GM13977 (cell line): ENCODE data around the gene ATG4B.
"Not testable (repeated sequence)": the region's sequence is repeated elsewhere in the genome, so short reads cannot be mapped to it uniquely, and the experiment has no call there.

Experiments used
- DNase-seq: peaks from one replicate; pipeline ENCODE4 v3.0.0; 2012; ENCODE audit warnings: low spot score
- in situ Hi-C: fragments of 300-500 bp; cut with MboI; formaldehyde crosslinking; loops from one replicate; pipeline ENCODE4 v1.12.0; 2022; ENCODE audit warnings: low sequenced_read_pairs, low pct_unique_long_range_greater_than_20kb, mixed read lengths, inconsistent platforms; ENCODE audit not compliant: unreplicated experiment
- TF ChIP-seq, protein P1 (sequence below): IDR thresholded peaks from 2 replicates; pipeline ENCODE4 v1.5.1; 2012; ENCODE audit warnings: mild to moderate bottlenecking, control low read depth; ENCODE audit not compliant: insufficient read depth; ENCODE audit errors: extremely low read depth, missing control alignments

ATG4B gene

DNA sequence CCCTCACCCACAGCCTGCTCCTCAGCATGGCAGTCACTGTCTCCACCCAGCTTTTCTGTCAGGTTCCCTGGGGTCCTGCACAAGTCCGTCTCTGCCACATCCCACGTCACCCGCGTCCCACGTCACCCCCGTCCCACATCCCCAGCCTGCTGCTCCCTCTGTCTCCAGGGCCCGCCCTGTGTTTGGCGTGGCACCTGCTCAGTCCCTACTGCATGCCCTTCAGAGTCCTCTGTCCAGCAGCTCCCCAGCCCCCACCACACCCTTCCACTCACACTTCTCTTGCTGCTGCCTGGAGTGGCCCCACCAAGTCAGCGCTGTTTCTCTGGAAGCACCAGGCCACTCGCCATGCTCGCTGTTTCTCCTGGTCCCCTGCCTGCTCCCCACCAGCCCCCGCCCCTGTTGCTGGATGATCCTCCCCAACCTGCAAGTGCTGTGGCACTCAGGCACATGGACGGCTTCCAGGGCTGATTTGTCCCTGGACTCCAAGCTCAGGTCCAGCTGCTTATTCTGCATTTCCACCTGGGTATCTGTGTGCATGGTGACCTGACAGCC lies 18.8 kb downstream of the ATG4B start:
- in situ Hi-C loops = no loop called here
- TF ChIP-seq, protein P1, sequence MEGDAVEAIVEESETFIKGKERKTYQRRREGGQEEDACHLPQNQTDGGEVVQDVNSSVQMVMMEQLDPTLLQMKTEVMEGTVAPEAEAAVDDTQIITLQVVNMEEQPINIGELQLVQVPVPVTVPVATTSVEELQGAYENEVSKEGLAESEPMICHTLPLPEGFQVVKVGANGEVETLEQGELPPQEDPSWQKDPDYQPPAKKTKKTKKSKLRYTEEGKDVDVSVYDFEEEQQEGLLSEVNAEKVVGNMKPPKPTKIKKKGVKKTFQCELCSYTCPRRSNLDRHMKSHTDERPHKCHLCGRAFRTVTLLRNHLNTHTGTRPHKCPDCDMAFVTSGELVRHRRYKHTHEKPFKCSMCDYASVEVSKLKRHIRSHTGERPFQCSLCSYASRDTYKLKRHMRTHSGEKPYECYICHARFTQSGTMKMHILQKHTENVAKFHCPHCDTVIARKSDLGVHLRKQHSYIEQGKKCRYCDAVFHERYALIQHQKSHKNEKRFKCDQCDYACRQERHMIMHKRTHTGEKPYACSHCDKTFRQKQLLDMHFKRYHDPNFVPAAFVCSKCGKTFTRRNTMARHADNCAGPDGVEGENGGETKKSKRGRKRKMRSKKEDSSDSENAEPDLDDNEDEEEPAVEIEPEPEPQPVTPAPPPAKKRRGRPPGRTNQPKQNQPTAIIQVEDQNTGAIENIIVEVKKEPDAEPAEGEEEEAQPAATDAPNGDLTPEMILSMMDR = no peak
- no peak for DNase-seq

DNA sequence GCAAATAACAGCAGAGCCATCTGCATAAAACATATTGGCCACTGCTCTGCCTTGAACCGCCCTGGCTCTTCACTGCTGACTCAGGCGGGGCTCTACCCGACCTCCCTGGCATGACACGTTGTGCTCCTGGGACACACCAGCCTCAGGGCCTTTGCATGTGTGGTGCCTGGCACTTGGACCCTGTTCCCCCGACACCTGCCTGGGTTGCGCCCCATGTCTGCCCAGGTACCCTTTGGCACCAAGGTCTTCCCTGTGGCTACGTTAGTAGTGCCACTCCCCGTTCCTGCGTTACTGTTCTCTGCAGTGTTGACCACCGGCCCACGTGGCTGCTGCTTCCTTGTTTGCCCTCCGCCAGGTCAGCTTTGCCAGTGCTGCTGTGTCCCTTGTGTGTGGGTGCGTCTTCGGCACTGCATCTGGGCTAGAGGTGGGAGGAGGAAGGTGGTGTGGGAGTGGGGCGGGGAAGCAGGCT lies 20.3 kb downstream of the ATG4B start:
- no peak for DNase-seq
- in situ Hi-C loops = no loop called here
- TF ChIP-seq, protein P1 = no peak

DNA sequence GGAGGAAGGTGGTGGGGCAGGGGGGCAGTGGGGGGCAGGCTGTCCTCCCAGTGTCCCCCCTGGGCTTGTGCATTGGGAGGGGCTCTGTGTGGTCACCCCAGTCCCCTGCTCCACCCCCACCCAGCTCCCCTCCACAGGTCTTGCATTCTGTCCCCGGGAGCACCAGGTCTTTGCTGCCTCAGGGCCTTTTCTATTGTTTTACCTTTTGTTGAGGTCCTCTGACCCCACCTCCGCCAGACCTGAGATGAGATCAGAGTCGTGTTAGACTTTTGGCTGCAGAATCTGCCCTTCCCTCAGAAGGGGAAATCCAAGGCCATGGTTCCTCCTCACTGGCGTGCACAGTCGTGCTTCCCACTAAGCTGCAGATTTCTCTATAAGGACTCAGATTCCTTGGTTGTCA lies 20.8 kb downstream of the ATG4B start:
- in situ Hi-C loops = no loop called here
- TF ChIP-seq, protein P1 = no peak
- no peak for DNase-seq

DNA sequence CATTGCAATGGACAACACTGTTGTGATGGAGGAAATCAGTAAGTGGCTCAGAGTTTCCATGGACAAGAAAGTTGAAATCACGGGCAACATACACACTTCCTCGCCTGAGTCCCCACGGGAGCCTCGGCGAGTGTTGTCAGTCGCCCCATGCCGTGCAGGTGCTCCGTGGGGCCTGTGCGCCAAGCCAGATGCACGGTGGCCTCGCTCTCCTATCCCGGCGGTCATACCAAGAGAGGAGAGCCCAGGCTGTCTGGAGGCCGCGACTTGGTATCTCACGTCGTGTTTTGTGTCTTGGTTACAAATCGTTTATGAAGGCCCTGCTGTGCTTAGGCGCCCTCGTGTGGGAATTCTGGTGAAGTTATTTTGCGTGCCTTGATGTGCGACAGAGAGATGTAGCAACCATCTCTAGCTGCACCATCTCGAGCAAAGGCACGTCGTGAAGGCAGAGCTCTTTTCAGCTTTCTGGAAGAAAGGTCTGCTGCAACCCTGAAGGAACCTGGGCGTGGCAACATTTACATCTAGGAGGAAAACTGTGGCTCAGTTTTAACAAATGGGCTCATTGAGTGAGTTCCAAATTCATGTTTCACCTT lies 21.8 kb downstream of the ATG4B start:
- DNase-seq = no peak

DNA sequence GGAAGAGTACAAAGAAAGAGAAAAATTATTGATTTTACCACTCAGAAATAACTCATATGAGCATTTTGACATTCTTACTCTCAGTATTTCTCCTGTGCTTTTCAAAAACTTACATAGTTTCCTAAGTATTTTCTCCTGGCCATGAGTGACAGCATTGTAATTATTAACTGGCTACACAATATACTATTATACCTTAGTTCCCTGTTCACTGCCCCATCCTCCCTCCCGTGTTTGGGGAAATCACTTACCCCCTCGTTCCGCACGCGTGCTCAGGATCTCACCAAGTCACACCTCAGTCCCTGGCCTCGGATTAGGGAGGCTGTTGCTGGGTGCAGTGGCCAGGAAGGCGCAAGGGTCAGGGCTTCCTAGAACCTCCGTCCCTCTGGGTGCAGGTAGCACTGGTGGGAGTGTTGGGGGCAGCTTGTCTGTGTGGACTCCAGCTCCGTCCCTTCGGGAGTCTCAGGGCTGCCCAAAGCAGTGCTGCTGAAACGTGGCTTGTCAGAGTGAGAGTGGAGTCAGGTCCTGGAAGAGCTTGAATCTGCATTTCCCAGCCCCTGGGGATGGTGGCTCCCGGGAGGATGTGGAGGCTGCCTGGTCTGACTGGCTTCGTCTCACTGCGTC lies 23.2 kb downstream of the ATG4B start:
- no peak for DNase-seq
- in situ Hi-C loops = no loop called here
- TF ChIP-seq, protein P1 = no peak

More for the DNA sequence above, 21.8 kb downstream of the ATG4B start:
- in situ Hi-C loops = no loop called here
- TF ChIP-seq, protein P1 = peak; percentile 54

DNA sequence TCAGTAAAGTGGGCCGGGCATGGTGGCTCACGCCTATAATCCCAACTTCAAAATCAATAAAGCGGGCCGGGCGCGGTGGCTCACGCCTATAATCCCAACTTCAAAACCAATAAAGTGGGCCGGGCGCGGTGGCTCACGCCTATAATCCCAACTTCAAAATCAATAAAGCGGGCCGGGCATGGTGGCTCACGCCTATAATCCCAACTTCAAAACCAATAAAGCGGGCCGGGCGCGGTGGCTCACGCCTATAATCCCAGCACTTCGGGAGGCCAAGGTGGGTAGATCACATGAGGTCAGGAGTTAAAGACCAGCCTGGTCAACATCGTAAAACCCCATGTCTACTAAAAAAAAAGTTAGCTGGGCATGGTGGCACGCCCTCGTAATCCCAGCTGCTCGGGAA lies 25.2 kb downstream of the ATG4B start:
- in situ Hi-C loops, DNase-seq: not testable (repeated sequence)

DNA sequence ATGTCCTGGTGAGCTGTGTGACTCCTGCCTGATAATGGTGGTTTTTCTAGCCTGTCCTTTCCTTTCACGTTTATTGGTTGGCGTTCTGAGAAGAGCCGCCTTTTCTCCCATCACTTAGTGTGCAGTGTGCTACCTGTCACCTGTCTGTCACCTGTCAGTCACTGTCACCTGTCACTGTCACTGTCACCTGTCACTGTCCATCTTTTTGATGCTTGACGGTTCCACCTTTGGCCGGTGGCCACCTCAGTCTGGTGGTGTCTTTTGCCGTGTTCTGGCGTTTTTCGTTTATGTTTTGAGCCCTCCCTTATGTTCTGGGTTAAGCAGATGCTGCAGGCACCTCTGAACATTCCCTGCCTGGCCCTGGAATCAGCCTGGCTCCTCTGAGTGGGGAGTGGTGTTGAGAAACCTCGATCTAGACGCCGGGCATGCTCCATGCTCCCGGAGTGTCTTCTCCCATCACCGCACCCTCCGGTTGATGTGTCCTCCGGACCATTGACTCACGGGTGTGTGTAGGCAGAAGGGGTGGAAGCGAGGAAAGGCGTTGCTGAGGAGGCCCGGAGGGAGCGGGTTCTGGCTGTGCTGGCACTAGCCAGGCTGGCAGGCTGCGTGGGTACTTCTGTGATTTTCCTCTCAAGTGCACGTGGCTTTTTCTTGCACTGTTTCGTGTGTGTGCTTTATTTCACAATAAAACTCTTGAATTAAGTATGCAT lies 28.4 kb downstream of the ATG4B start:
- TF ChIP-seq, protein P1 = no peak
- in situ Hi-C loops = no loop called here
- no peak for DNase-seq
